K562 (cell line): Measurements from ENCODE around the gene NHSL2. TPM values are rescaled to one million over a fixed set of nuclear protein-coding genes. Genes with fewer than 3 reads are reported as not detected.

ENCODE experiments used
- BHLHE40 ChIP-seq: IDR thresholded peaks from 2 replicates; pipeline ENCODE4 v1.6.1; 2011; ENCODE audit warnings: low read length, improper control_type of control experiment
- FOXK1 ChIP-seq: sonication (generic); formaldehyde crosslinking; IDR thresholded peaks from 2 replicates; pipeline ENCODE4 v1.8.0; 2022; ENCODE audit warnings: missing genetic modification reagents, mild to moderate bottlenecking, borderline replicate concordance
- MGA ChIP-seq: fragments of 450-650 bp; IDR thresholded peaks from 2 replicates; pipeline ENCODE4 v1.6.1; 2016; ENCODE audit warnings: mild to moderate bottlenecking, moderate library complexity
- PKNOX1 ChIP-seq: fragments of 450-650 bp; IDR thresholded peaks from 2 replicates; pipeline ENCODE4 v1.6.1; 2016
- polyA plus RNA-seq, 8 experiments: library from polyadenylated mRNA; depleted of rRNA in 4 of 8; stranded (reverse) in 5 of 8; unstranded in 3 of 8; fragments of >200 nt; fragmentation: Nextera tagmentation in 2 of 8; fragmentation: Illumina TruSeq in 1 of 8; extraction: Ambion mirVana in 2 of 8; extraction: Trizol in 1 of 8; gene quantifications; 2 replicates each; pipeline versions ENCODE4 v1.2.1 to v1.2.3, GENCODE V29; 2011 to 2014; ENCODE audit warnings: inconsistent platforms in 1 of 8, missing spikeins in 1 of 8
- total RNA-seq, 7 experiments: library from RNA; depleted of rRNA in 6 of 7; stranded (reverse); fragments of >200 nt in 6 of 7; fragmentation: Illumina TruSeq in 2 of 7; extraction: Trizol in 2 of 7; gene quantifications; 2 replicates each; pipeline versions ENCODE4 v1.2.1 to v1.2.3, GENCODE V29; 2011 to 2021; ENCODE audit warnings: low replicate concordance in 1 of 7
- TF ChIP-seq, protein P1 (sequence below): fragments of 450-650 bp; formaldehyde crosslinking; IDR thresholded peaks from 2 replicates; pipeline ENCODE4 v1.4.0; 2020; ENCODE audit warnings: mild to moderate bottlenecking, mixed read lengths
- TF ChIP-seq, protein P2 (sequence below): sonication (generic); formaldehyde crosslinking; IDR thresholded peaks from 2 replicates; pipeline ENCODE4 v1.8.0; 2022; ENCODE audit warnings: missing genetic modification reagents, mild to moderate bottlenecking, borderline replicate concordance
- TF ChIP-seq, protein P3 (sequence below): sonication (generic); formaldehyde crosslinking; IDR thresholded peaks from 2 replicates; pipeline ENCODE4 v1.8.1; 2023; ENCODE audit warnings: mild to moderate bottlenecking, missing genetic modification reagents, moderate library complexity
- TF ChIP-seq, protein P4 (sequence below): sonication (generic); formaldehyde crosslinking; IDR thresholded peaks from 2 replicates; pipeline ENCODE4 v1.8.0; 2022; ENCODE audit warnings: mild to moderate bottlenecking, missing genetic modification reagents

NHSL2 gene
- total and polyA plus RNA-seq, 9 of the 15 experiments (the other 6 are each of a cell fraction or from before 2014, with no cell fraction given), result 0.02 TPM; not detected in 8

GRCh38 chrX:72018277-72019112, 107.8 kb downstream of the NHSL2 start (continued):
- TF ChIP-seq, protein P1, sequence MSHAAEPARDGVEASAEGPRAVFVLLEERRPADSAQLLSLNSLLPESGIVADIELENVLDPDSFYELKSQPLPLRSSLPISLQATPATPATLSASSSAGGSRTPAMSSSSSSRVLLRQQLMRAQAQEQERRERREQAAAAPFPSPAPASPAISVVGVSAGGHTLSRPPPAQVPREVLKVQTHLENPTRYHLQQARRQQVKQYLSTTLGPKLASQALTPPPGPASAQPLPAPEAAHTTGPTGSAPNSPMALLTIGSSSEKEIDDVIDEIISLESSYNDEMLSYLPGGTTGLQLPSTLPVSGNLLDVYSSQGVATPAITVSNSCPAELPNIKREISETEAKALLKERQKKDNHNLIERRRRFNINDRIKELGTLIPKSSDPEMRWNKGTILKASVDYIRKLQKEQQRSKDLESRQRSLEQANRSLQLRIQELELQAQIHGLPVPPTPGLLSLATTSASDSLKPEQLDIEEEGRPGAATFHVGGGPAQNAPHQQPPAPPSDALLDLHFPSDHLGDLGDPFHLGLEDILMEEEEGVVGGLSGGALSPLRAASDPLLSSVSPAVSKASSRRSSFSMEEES, result no peak
- TF ChIP-seq, protein P2, sequence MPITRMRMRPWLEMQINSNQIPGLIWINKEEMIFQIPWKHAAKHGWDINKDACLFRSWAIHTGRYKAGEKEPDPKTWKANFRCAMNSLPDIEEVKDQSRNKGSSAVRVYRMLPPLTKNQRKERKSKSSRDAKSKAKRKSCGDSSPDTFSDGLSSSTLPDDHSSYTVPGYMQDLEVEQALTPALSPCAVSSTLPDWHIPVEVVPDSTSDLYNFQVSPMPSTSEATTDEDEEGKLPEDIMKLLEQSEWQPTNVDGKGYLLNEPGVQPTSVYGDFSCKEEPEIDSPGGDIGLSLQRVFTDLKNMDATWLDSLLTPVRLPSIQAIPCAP (CRISPR knock-in tag), result no peak
- no peak for TF ChIP-seq PKNOX1
- TF ChIP-seq FOXK1 (CRISPR knock-in tag), result no peak
- TF ChIP-seq MGA, result peak; percentile 71; the same call in 1 of the 2 replicates
- peak; percentile 89 for TF ChIP-seq BHLHE40
- TF ChIP-seq, protein P3, sequence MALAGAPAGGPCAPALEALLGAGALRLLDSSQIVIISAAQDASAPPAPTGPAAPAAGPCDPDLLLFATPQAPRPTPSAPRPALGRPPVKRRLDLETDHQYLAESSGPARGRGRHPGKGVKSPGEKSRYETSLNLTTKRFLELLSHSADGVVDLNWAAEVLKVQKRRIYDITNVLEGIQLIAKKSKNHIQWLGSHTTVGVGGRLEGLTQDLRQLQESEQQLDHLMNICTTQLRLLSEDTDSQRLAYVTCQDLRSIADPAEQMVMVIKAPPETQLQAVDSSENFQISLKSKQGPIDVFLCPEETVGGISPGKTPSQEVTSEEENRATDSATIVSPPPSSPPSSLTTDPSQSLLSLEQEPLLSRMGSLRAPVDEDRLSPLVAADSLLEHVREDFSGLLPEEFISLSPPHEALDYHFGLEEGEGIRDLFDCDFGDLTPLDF (CRISPR knock-in tag), result no peak
- TF ChIP-seq, protein P4, sequence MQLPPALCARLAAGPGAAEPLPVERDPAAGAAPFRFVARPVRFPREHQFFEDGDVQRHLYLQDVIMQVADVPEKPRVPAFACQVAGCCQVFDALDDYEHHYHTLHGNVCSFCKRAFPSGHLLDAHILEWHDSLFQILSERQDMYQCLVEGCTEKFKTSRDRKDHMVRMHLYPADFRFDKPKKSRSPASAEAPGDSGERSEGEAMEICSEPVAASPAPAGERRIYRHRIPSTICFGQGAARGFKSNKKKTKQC (CRISPR knock-in tag), result peak; percentile 28; the same call in 1 of the 2 replicates
